MCF 10A (cell line): ENCODE data around the gene BORCS6. TPM values are rescaled to one million over a fixed set of nuclear protein-coding genes. Genes with fewer than 3 reads are reported as not detected.
"Not testable (repeated sequence)": the region's sequence is repeated elsewhere in the genome, so short reads cannot be mapped to it uniquely, and the experiment has no call there.

Source experiments
- BruUV-seq: library from RNA; stranded (reverse); fragments of 400-500 nt; replicated peaks from 2 replicates; lab custom pipeline; 2021; lab: Mats Ljungman, UMichigan
- CTCF ChIA-PET: fragments of 300-600 bp; sonication (Branson Sonifier 250); formaldehyde crosslinking; extraction: SDS; loops from one replicate; lab custom pipeline; 2021; ENCODE audit warnings: antibody characterized with exemption, inconsistent platforms; lab: Yijun Ruan, JAX
- POLR2A ChIA-PET: fragments of 300-600, 350-650 bp; sonication (Branson Sonifier 250); formaldehyde crosslinking; extraction: SDS; loops from one replicate; lab custom pipeline; 2020; ENCODE audit warnings: antibody characterized with exemption, inconsistent platforms; lab: Yijun Ruan, JAX
- DNase-seq: peaks from one replicate; pipeline ENCODE4 v3.0.0-alpha.2; 2018; ENCODE audit not compliant: unreplicated experiment
- H3K27ac Mint-ChIP-seq: one replicate; pipeline ENCODE4 v1.8.0; 2022; ENCODE audit warnings: mild to moderate bottlenecking, low read depth, mixed read lengths; ENCODE audit not compliant: unreplicated experiment
- H3K27me3 Mint-ChIP-seq: one replicate; pipeline ENCODE4 v1.8.0; 2022; ENCODE audit warnings: mixed read lengths; ENCODE audit not compliant: insufficient read depth, unreplicated experiment
- H3K36me3 Mint-ChIP-seq: one replicate; pipeline ENCODE4 v1.8.0; 2022; ENCODE audit warnings: mild to moderate bottlenecking, moderate library complexity, mixed read lengths; ENCODE audit not compliant: insufficient read depth, unreplicated experiment
- H3K4me1 Mint-ChIP-seq: one replicate; pipeline ENCODE4 v1.8.0; 2022; ENCODE audit warnings: mixed read lengths; ENCODE audit not compliant: insufficient read depth, unreplicated experiment
- H3K4me3 Mint-ChIP-seq: one replicate; pipeline ENCODE4 v1.8.0; 2022; ENCODE audit warnings: mild to moderate bottlenecking, moderate library complexity, mixed read lengths; ENCODE audit not compliant: unreplicated experiment
- H3K9me3 Mint-ChIP-seq: one replicate; pipeline ENCODE4 v1.8.0; 2022; ENCODE audit warnings: mixed read lengths; ENCODE audit not compliant: unreplicated experiment
- CTCF ChIP-seq: fragments of 200-600 bp; IDR thresholded peaks from one replicate; pipeline ENCODE4 v1.8.0; 2022; ENCODE audit warnings: antibody characterized with exemption, mild to moderate bottlenecking; ENCODE audit not compliant: unreplicated experiment
- intact Hi-C: fragments of 100-400 bp; cut with micrococcal nuclease; formaldehyde crosslinking; loops from 2 replicates; pipeline ENCODE4 v1.14.1; 2022
- total RNA-seq: library from RNA; stranded (reverse); gene quantifications from 2 replicates; pipeline ENCODE4 v1.2.3, GENCODE V29; 2022

Gene BORCS6
- total RNA-seq, 1 experiment from 2014 or later, result 4.4 TPM

DNA sequence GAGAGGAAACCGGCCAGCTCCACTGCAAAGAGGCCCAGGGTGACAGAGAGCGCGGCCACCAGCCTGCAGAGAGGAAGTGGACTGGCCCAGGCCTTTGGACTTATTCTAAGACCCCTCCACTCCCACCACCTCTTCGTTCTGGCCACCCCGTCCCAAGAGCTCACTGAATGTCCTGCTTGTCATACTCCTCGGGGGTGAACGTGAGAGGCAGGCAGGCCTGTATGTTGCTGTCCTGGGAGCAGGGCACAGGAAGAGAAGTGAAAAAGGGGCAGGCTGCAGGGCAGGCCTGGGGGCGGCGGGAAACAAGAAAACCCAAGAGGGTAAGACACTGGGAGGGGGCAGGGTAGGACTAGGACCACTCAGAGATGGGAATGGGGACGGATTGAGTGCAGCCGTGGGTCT, 14.2 kb downstream of the BORCS6 start:
- H3K4me3 Mint-ChIP-seq, result peak overlapping the region; percentile 91
- peaks cover 27% of the 10 kb centered on the region for H3K4me1 Mint-ChIP-seq
- ChIA-PET CTCF (interaction anchor here (0.7 to 1.0 kb wide), 4 partner anchors 18 to 456 kb away, joined by 3 to 5 read pairs (median 3); no protein-coding TSS in a partner anchor), POLR2A (interaction anchor here (0.7 to 7.6 kb wide), 7 partner anchors 12 to 74 kb away, joined by 4 to 148 read pairs (median 8); partner anchors contain the start of genes BORCS6, PER1 and PFAS)
- intact Hi-C loops, result no loop called here
- DNase-seq, result no peak
- no peak for TF ChIP-seq CTCF
- peak overlapping the region; percentile 94 for H3K27ac Mint-ChIP-seq
- no peaks in the 10 kb centered on the region for H3K9me3 Mint-ChIP-seq
- BruUV-seq, result no TSS peak
- H3K27me3 Mint-ChIP-seq, result no peaks in the 10 kb centered on the region
- H3K36me3 Mint-ChIP-seq, result peaks cover 9% of the 10 kb centered on the region

DNA sequence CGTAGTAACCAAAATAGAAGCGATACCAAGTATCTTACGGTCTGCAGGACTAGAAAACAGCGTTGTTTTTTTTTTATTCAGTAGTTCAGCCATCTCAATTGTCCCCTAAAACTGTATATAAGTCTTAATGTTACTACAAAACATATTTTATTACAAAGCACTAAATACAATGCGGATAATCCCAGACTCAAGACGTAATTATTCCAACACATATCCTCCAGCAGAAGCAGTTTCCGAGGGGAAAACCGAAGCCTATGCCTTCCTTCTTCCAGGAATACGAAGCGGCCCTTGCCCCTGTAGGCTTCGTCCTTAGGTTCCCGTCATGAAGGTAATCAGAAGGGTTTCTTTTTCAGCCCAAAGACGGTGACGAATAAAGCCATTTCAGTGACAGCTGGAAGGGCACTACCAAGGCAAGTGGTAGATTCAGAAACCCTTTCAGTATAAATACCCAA, 16.1 kb downstream of the BORCS6 start:
- Mint-ChIP-seq H3K27ac (peak overlapping the region; percentile 100), H3K27me3 (no peaks in the 10 kb centered on the region), H3K4me1 (peaks cover 27% of the 10 kb centered on the region), H3K9me3 (no peaks in the 10 kb centered on the region), H3K36me3 (peaks cover 9% of the 10 kb centered on the region), H3K4me3 (peak overlapping the region; percentile 91)
- BruUV-seq, result no TSS peak
- intact Hi-C loops, result loop anchor here (1.0 kb wide), 2 partner anchors 13 to 55 kb away; no protein-coding TSS in a partner anchor
- POLR2A ChIA-PET, result interaction anchor here (0.6 to 7.6 kb wide), 29 partner anchors 9 to 904 kb away, joined by 3 to 148 read pairs (median 6); partner anchors contain the start of genes ALOXE3, BORCS6, CTC1 and HES7
- no peak for DNase-seq
- CTCF ChIA-PET, result interaction anchor here (0.6 to 0.7 kb wide), 2 partner anchors 54 to 115 kb away, joined by 3 to 8 read pairs; no protein-coding TSS in a partner anchor
- TF ChIP-seq CTCF, result no peak

- CTCF ChIA-PET, result interaction anchor here (0.6 to 0.9 kb wide), 4 partner anchors 9 to 114 kb away, joined by 3 to 5 read pairs (median 3); no protein-coding TSS in a partner anchor
Observed at GRCh38 chr17:8173056-8173870, 16.7 kb downstream of the BORCS6 start.

GRCh38 chr17:8170186-8170585, 19.8 kb downstream of the BORCS6 start:
- BruUV-seq, H3K27ac Mint-ChIP-seq, intact Hi-C loops, DNase-seq, H3K4me3 Mint-ChIP-seq, H3K27me3 Mint-ChIP-seq, H3K36me3 Mint-ChIP-seq, H3K9me3 Mint-ChIP-seq: not testable (repeated sequence)
- POLR2A ChIA-PET, result interaction anchor here (0.7 to 1.2 kb wide), 4 partner anchors 12 to 33 kb away, joined by 3 to 5 read pairs (median 4); no protein-coding TSS in a partner anchor
- H3K4me1 Mint-ChIP-seq, result peaks cover 11% of the 10 kb centered on the region
- CTCF ChIA-PET, result interaction anchor here (0.7 kb wide), 2 partner anchors 9 to 16 kb away, joined by 3 read pairs; no protein-coding TSS in a partner anchor

More at GRCh38 chr17:8173056-8173870, 16.7 kb downstream of the BORCS6 start:
- DNase-seq, result peak; percentile 99
- TSS peak; percentile 99 for BruUV-seq
- no peaks in the 10 kb centered on the region for H3K27me3 Mint-ChIP-seq
- TF ChIP-seq CTCF, result no peak
- H3K9me3 Mint-ChIP-seq, result no peaks in the 10 kb centered on the region
- POLR2A ChIA-PET, result interaction anchor here (0.6 to 7.6 kb wide), 32 partner anchors 9 to 903 kb away, joined by 3 to 148 read pairs (median 6); partner anchors contain the start of genes ALOXE3, BORCS6, CTC1 and HES7
- H3K4me3 Mint-ChIP-seq, result peak overlapping the region; percentile 91
- peaks cover 9% of the 10 kb centered on the region for H3K36me3 Mint-ChIP-seq
- H3K4me1 Mint-ChIP-seq, result peaks cover 27% of the 10 kb centered on the region
- intact Hi-C loops, result loop anchor here (1.0 kb wide), 2 partner anchors 14 to 54 kb away; no protein-coding TSS in a partner anchor
- H3K27ac Mint-ChIP-seq, result peak overlapping the region; percentile 100
